ENCODE measurements around the gene NDUFA7.
A peak's percentile ranks its signal among the peaks of the same experiment; 100 is the strongest.
"Not testable (repeated sequence)": the region's sequence is repeated elsewhere in the genome, so short reads cannot be mapped to it uniquely, and the experiment has no call there.

NDUFA7 gene

GRCh38 chr19:8360196-8360595 lies 39.0 kb upstream of the NDUFA7 start:
- H3K4me2 ChIP-seq = no peak overlapping the region
- no peaks in the 10 kb centered on the region for H3K9me3 ChIP-seq
- H3K4me1 ChIP-seq = peaks cover 26% of the 10 kb centered on the region
- H4K20me1 ChIP-seq = peaks cover 12% of the 10 kb centered on the region
- H3K27ac ChIP-seq = no peak overlapping the region
- TF ChIP-seq Cebpa-rat (IDR thresholded peaks at IDR 0.05) = no peak
- no peaks in the 10 kb centered on the region for H3K36me3 ChIP-seq
- H3K4me3 ChIP-seq = no peak overlapping the region
- H3K27me3 ChIP-seq = peaks cover 36% of the 10 kb centered on the region
- H3K9ac ChIP-seq = no peak overlapping the region

DNA sequence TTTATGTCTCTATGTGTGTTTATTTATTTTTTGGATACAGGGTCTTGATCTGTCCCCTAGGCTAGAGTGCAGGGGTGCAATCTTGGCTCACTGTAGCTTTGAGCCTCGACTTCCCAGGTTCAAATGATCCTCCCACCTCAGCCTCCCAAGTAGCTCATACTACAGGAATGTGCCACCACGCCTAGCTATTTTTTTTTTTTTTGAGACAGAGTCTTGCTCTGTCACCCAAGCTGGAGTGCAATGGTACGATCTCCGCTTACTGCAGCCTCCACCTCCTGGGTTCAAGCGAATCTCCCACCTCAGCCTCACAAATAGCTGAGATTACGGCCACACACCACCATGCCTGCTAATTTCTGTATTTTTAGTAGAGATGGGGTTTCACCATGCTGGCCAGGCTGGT lies 37.8 kb upstream of the NDUFA7 start:
- Histone ChIP-seq H3K27me3 (peaks cover 23% of the 10 kb centered on the region), H3K4me3 (no peak overlapping the region), H3K27ac (no peak overlapping the region), H3K4me2 (no peak overlapping the region), H4K20me1 (no peaks in the 10 kb centered on the region), H3K9ac (no peak overlapping the region), H3K4me1 (peaks cover 24% of the 10 kb centered on the region), H3K36me3 (no peaks in the 10 kb centered on the region), H3K9me3 (no peaks in the 10 kb centered on the region)
- TF ChIP-seq Cebpa-rat (IDR thresholded peaks at IDR 0.05) = no peak

DNA sequence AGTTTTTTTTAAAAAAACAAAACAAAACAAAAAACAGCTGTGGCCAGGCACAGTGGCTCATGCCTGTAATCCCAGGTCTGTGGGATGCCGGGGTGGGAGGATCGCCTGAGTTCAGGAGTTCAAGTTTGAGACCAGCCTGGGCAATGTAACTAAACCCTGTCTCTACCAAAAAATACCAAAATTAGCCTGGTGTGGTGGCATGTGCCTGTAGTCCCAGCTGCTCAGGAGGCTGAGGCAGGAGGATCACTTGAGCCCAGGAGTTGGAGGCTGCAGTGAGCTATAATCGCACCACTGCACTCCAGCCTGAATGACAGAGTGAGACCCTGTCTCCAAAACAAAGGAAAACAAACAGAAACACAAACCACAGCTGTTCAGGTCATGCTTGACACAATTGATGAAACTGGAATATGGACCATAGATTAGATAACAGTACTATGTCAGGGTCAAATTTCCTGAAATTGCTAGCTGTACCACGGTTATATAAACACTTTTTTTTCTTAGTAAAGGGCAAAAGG lies 35.9 kb upstream of the NDUFA7 start:
- Histone ChIP-seq H3K9ac (no peak overlapping the region), H3K27me3 (peaks cover 11% of the 10 kb centered on the region), H3K9me3 (no peaks in the 10 kb centered on the region), H3K36me3 (no peaks in the 10 kb centered on the region), H3K27ac (no peak overlapping the region), H3K4me3 (no peak overlapping the region), H4K20me1 (no peaks in the 10 kb centered on the region), H3K4me1 (peaks cover 13% of the 10 kb centered on the region), H3K4me2 (no peak overlapping the region)
- TF ChIP-seq Cebpa-rat (IDR thresholded peaks at IDR 0.05) = no peak

DNA sequence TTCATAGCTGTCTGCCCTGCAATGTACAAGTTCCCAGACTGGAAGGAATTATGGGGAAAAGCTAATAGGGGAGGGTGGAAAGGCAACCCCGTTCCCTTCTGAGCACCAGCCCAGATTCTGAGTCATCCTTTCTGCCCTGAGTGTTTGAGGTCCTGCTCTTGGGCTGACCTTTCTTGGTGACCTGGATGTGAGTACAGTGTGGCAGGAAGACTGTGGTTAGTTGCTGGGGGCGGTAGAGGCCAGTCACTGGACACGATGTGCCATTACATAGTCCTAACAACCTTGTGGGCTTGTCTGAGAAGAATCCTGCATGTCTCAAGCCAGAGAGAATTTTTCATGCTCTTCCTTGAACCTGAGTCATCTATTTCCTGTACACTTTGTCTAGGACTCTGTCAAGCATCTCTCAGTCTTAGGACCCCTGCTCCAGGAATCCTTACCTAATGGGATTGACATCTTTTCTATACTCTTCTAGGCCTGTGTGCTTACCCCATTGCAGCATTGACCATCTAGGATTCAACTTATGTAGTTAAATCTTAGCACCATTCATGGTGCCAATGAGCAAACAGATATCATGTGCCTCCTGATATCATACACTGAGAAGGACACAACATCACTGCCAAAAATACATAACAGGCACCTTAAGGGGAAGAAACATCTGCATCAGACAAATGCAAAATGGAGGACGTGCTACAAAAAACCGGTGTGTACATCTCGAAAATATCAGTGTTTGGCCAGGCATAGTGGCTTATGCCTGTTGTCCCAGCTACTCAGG lies 34.6 kb upstream of the NDUFA7 start:
- H3K4me1 ChIP-seq = peaks cover 9% of the 10 kb centered on the region; the same call in 1 of the 2 replicates
- no peaks in the 10 kb centered on the region for H3K36me3 ChIP-seq
- H3K9me3 ChIP-seq = no peaks in the 10 kb centered on the region
- H3K4me2 ChIP-seq = no peak overlapping the region
- no peak for TF ChIP-seq Cebpa-rat (IDR thresholded peaks at IDR 0.05)
- H4K20me1 ChIP-seq = no peaks in the 10 kb centered on the region
- no peak overlapping the region for H3K9ac ChIP-seq
- H3K27ac ChIP-seq = no peak overlapping the region
- H3K4me3 ChIP-seq = no peak overlapping the region
- H3K27me3 ChIP-seq = peaks cover 5% of the 10 kb centered on the region; the same call in 1 of the 2 replicates

DNA sequence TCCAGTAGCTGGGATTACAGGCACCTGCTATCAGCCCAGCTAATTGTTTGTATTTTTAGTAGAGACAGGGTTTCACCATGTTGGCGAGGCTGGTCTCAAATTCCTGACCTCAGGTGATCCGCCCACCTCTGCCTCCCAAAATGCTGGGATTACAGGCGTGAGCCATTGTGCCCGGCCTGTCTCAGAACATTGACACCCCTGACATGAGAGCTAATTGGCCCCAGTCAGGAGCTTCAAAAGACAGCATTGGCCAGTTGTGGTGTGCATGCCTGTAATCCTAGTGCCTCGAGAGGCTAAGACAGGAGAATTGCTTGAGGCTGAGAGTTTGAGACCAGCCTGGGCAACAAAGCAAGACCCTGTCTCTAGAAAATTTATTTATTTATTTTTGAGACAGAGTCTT lies 31.7 kb upstream of the NDUFA7 start:
- not testable (repeated sequence) for H3K9ac ChIP-seq, H3K27me3 ChIP-seq, H3K4me3 ChIP-seq, H3K9me3 ChIP-seq, H3K36me3 ChIP-seq, H3K27ac ChIP-seq, H4K20me1 ChIP-seq, H3K4me2 ChIP-seq
- H3K4me1 ChIP-seq = peaks cover 24% of the 10 kb centered on the region

DNA sequence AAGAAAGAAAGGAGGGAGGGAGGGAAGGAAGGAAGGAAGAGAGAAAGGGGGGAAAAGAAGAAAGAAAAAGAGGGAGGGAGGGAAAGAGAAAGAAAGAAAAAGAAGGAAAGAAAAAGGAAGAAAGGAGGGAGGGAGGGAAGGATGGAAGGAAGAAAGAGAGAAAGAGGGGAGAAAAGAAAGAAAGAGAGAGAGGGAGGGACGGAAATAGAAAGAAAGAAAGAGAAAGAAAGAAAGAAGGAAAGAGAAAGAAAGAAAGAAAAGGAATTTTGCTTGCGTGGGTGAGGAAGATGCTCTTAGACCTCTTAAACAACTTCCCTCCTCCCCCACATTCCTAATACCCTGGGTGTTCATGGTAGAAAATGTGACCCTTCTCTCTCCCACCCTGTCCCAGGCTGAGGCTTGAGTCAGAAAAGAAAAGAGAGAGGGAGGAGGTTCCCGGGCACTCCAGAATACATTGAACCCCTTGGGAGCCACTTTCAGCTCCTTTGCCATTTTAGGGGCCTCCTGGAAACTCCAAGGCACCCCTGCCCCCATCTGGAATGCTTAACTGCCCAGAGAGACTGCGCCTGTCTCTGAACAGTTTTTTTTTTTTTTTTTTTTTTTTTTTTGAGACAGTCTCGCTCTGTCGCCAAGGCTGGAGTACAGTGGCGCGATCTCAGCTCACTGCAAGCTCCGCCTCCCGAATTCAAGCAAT lies 31.1 kb upstream of the NDUFA7 start:
- Histone ChIP-seq H3K9ac (no peak overlapping the region), H3K36me3 (no peaks in the 10 kb centered on the region), H3K27me3 (peaks cover 5% of the 10 kb centered on the region; the same call in 1 of the 2 replicates), H3K4me3 (no peak overlapping the region), H3K4me1 (peaks cover 30% of the 10 kb centered on the region), H3K4me2 (no peak overlapping the region), H3K27ac (no peak overlapping the region), H3K9me3 (no peaks in the 10 kb centered on the region), H4K20me1 (no peaks in the 10 kb centered on the region)
- no peak for TF ChIP-seq Cebpa-rat (IDR thresholded peaks at IDR 0.05)

DNA sequence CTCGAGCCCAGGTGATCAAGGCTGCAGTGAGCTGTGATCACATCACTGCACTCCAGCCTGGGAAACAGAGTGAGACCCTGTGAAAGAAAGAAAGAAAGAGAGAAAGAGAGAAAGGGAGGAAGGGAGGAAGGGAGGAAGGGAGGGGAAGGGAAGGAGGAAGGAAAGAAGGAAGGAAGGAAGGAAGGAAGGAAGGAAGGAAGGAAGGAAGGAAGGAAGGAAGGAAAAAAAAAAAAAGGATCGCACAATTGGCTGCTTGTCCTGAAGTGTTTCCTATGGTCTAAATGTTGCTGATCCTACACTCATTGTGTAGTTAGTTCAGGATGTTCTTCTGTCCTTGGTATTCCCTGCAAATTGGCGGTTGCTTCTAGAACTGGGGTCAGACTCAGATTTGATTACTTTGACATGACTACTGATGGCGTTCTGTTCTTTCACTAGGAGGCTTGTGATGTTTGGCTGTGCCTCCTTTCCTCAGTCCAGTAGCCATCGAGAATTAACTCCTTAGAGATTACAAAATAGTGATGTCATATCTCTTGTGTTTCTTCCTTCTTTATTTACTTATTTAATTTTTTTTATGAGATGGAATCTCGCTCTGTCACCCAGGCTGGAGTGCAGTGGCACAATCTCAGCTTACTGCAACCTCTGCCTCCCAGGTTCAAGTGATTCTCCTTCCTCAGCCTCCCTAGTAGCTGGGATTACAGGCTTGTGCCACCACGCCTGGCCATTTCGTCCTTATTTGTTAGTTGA lies 28.6 kb upstream of the NDUFA7 start:
- H3K36me3 ChIP-seq, H4K20me1 ChIP-seq, H3K27me3 ChIP-seq, H3K27ac ChIP-seq, H3K9ac ChIP-seq, H3K9me3 ChIP-seq, H3K4me3 ChIP-seq: not testable (repeated sequence)
- H3K4me1 ChIP-seq = peaks cover 36% of the 10 kb centered on the region
- peak overlapping the region; percentile 20; the same call in 1 of the 2 replicates for H3K4me2 ChIP-seq

DNA sequence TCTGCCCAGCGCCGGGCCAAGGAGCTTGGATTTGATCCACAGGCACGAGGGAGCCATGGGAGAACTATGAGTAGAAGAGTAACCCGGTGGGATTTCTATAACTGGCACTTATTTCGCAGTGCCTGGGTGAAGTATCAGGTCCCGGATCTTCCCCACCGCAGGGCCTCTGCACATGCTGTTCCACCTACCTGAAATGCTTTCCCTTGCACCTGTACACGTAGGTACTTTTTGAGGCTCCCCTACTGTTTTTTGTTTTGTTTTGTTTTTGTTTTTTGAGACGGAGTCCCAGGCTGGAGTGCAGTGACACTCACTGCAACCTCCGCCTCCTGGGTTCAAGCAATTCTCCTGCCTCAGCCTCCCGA lies 22.3 kb upstream of the NDUFA7 start:
- Histone ChIP-seq H4K20me1 (no peaks in the 10 kb centered on the region), H3K4me3 (peak overlapping the region; percentile 78), H3K36me3 (no peaks in the 10 kb centered on the region), H3K27ac (no peak overlapping the region), H3K9me3 (no peaks in the 10 kb centered on the region), H3K9ac (no peak overlapping the region), H3K27me3 (peaks cover 6% of the 10 kb centered on the region; the same call in 1 of the 2 replicates), H3K4me2 (peak overlapping the region; percentile 97), H3K4me1 (peaks cover 59% of the 10 kb centered on the region)
- no peak for TF ChIP-seq Cebpa-rat (IDR thresholded peaks at IDR 0.05)

- no peaks in the 10 kb centered on the region for H4K20me1 ChIP-seq
- peak within 1 kb of the TSS; percentile 79 for H3K27ac ChIP-seq
- H3K4me3 ChIP-seq = peak within 1 kb of the TSS; percentile 78
- no peaks in the 10 kb centered on the region for H3K9me3 ChIP-seq
- peak within 1 kb of the TSS; percentile 97 for H3K4me2 ChIP-seq
- peaks cover 55% of the 10 kb centered on the region for H3K4me1 ChIP-seq
- H3K9ac ChIP-seq = peak within 1 kb of the TSS; percentile 75
- TF ChIP-seq Cebpa-rat (IDR thresholded peaks at IDR 0.05) = no peak
- H3K27me3 ChIP-seq = peaks cover 6% of the 10 kb centered on the region; the same call in 1 of the 2 replicates
- H3K36me3 ChIP-seq = no peaks in the 10 kb centered on the region
Observed at GRCh38 chr19:8342684-8343482, 21.7 kb upstream of the NDUFA7 start, which contains the start of gene KANK3. Gene KANK3 (minus strand): TSS chr19:8343262. CDS start chr19:8337828, 5,434 bp downstream.
